GM21528 (cell line): ENCODE results near the gene LNPK.
"Not testable (repeated sequence)": the region's sequence is repeated elsewhere in the genome, so short reads cannot be mapped to it uniquely, and the experiment has no call there.

Source experiments
- ATAC-seq: cut with Tn5 transposase; IDR thresholded peaks from one replicate; pipeline ENCODE4 v1.9.1; 2021; ENCODE audit warnings: mild to moderate bottlenecking, moderate library complexity; ENCODE audit not compliant: unreplicated experiment, low FRiP score

The LNPK gene

GRCh38 chr2:175913849-175914743, 88.0 kb downstream of the LNPK start:
- ATAC-seq = not testable (repeated sequence)

DNA sequence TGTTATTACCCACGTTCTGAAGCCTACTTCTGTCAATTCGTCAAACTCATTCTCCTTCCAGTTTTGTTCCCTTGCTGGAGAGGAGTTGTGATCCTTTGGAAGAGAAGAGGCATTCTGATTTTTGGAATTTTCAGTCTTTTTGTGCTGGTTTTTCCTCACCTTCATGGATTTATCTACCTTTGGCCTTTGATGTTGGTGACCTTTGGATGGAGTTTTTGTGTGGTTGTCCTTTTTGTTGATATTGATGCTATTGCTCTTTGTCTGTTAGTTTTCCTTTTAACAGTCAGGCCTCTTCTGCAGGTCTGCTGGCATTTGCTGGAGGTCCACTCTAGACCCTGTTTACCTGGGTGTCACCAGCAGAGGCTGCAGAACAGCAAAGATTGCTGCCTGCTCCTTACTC, 88.8 kb downstream of the LNPK start:
- ATAC-seq = not testable (repeated sequence)

DNA sequence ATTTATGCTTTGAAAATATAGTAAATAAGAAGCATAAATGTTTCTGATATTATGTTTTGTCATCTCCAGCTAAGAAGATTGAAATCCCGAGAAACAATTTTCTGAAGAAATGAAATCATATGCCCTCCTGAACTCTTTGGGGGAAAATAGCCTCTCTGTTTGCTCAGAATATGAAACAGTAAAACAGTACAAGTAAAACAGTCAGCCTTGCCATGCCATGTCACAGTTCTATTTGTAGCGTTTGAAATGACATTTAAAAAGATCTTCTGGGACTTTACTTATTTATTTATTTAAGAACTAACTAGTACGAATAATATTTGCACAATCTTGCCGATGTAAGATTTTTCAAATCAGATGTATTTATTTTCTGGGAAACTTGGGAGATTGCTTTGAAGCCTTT, 98.0 kb downstream of the LNPK start:
- ATAC-seq = no peak

- ATAC-seq = no peak
These were observed 98.6 kb downstream of the LNPK start for GRCh38 chr2:175903384-175903936.

- ATAC-seq = not testable (repeated sequence)
These were observed 106.1 kb downstream of the LNPK start for GRCh38 chr2:175895957-175896356.

DNA sequence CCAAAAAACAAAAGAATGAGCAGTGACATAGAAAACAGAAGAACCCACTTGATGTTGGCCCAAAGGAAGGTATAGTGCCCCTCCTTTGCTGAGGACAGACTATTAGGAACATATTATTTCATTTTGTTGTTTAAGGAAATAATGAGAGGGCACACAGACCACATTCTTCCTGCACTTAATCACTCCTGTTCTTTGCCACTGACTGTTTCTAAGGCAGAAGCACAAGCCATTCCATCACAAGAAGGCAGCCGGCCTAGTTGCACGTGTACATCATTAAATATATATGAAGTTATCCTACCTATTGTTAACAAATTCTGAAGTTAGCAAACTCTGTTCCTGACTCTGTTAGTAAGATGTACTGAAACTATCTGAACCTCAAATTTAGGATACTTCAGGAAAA, 110.0 kb downstream of the LNPK start:
- ATAC-seq = no peak

DNA sequence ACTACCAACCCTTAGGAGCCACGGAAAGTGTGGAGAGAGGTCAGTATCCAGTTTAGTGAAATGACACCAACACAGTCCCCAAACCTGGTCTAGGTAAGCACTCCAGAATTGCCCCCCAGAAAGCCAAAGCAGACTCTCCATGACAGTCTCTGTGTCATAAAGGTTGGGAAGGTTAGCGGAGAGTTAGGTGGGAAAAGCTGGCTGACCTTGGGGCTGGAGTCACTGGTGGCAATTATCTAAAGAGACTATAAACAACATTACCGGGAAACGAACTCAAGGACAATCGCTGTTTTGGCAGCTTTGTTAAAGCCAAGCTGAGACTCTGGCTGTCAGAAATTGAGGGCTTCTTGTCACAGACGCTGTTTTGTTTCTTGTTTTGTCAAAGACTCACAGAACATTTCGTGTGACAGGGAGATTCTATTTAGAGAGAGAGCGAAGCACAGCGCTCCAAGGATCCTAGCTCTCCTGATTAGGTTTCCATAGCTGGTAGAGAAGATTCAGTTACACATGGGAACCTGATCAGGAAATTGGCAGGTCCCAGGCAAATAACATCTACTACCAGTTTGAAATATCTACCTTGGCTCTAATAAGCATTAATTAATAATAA, 111.3 kb downstream of the LNPK start:
- ATAC-seq = no peak

- no peak for ATAC-seq
These were observed 112.3 kb downstream of the LNPK start for GRCh38 chr2:175889701-175890302.

DNA sequence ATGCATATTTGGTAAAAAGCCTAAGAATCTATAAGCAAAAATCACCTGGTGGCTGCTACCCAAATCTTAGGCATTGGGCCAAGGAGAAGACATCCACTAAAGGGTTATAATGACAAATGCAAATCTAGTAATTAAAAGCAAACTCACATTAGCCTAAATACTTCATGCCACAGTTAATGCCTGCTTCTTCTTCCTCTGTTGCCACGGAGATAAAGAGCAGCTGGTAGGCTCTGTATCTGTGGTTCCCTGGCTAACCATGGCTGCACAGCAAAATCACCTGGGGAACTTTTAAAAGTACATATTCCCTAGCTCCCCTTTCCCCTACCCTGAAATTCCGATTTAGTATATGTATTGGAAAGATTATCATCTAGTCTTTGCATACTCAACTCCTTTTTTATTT, 114.3 kb downstream of the LNPK start:
- ATAC-seq = no peak

- no peak for ATAC-seq
These were observed 117.2 kb downstream of the LNPK start for GRCh38 chr2:175884697-175885393.

- no peak for ATAC-seq
These were observed 118.4 kb downstream of the LNPK start for GRCh38 chr2:175883586-175884194.

DNA sequence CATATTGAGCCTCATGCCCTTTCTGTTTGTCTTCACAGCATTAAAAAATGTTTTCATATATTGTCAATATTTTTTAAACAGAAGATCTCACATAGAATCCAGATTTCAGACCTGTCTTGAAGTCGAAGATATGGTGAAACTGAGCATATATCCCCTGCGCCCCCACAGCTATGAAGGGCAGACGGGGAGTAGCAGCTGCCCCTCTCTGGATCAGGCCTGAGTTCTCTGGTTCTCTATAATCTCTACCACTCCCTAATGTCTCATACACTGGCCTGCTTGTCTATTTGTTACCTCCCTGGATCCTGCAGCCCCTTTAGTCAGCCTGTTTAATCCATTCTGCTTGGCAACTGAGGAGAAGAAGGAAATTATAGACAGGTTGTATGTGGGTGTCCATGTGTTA, 122.4 kb downstream of the LNPK start:
- ATAC-seq = no peak

DNA sequence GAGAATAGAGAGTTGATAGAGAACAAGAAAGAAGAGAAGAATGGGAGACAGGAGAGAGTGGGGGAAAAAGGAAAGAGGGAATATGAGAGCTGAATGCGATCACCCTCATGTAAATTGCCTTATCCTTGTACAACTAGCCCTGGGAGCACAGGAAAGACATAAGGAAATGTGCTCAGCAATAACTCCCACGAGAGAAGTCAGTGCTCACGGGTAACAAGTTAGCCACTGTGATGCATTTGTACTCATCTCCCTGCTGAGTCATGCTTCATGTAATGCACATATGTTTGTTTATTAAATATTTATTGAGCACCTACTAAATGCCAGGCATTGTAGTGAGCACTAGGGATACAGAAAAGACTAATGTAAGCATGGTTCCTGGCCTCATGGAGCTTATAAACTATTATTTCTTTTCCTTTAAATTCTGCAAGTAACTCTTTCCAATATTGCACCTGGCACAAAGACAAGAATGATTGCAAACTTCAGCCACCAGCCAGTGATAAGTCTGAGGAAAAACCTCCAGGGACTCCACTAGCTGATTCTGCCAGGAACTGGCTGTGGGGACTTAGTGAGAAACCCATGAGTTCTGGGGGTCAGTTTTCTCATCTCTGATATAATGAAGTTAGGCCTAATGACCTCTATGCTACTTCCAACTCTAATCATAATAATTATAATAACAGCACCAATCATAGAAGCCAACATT, 124.1 kb downstream of the LNPK start:
- no peak for ATAC-seq

DNA sequence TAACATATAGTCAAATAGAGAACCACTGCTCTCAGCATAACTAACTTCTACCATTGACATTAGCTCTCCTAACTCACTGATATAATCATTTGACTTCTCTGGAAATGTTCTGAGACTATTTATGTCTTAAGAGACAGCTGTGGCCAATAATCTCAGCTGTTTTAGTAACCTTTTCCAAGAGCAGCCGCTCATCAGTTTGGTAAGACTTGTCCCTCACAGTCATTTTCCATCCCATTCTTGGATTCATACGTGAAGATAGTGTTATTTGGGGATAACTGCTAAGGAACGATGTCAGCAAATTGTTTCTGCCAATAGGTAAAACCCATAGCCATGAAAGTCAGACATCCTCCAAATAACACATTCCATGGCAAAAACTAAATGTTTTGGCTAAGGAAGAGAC, 127.8 kb downstream of the LNPK start:
- no peak for ATAC-seq
